Right cardiac atrium (tissue), 5 donors: ENCODE measurements around the gene SRGAP1. TPM values are rescaled to one million over a fixed set of nuclear protein-coding genes. Genes with fewer than 3 reads are reported as not detected.
"Not testable (repeated sequence)": the region's sequence is repeated elsewhere in the genome, so short reads cannot be mapped to it uniquely, and the experiment has no call there.

Experiments
- ATAC-seq, 2 donors: fragments of 200-7000 bp; cut with Tn5 transposase; one replicate each; pipeline versions ENCODE4 v1.8.0 to v1.9.1; 2020; ENCODE audit warnings: moderate library complexity in 2 of 2, mild to moderate bottlenecking in 1 of 2
- DNase-seq, 3 donors: peaks; one replicate each; pipeline ENCODE4 v3.0.0-alpha.2; 2020
- H3K27ac ChIP-seq: one replicate; pipeline ENCODE4 v1.5.1; 2013; ENCODE audit warnings: mild to moderate bottlenecking, low read length, control low read depth, moderate library complexity
- H3K27me3 ChIP-seq: one replicate; pipeline ENCODE4 v1.6.1; 2013; ENCODE audit not compliant: control insufficient read depth, insufficient read depth
- H3K4me1 ChIP-seq: one replicate; pipeline ENCODE4 v1.6.1; 2013; ENCODE audit warnings: low read length; ENCODE audit not compliant: control insufficient read depth, insufficient read depth
- H3K4me3 ChIP-seq: one replicate; pipeline ENCODE4 v1.5.1; 2013; ENCODE audit warnings: low read length, control low read depth
- H3K9me3 ChIP-seq: one replicate; pipeline ENCODE4 v1.6.1; 2013; ENCODE audit warnings: low read length; ENCODE audit not compliant: control insufficient read depth
- WGBS: extraction: QIAGEN DNeasy Blood & Tissue Kit; methylation state at CpG from one replicate; pipeline ENCODE4 v1.1.7; 2013; 5-methylcytosine and 5-hydroxymethylcytosine counted together
- intact Hi-C, 4 donors: fragments of 100-400 bp; cut with DNase I; formaldehyde crosslinking; loops; one replicate each; pipeline versions ENCODE4 v1.11.0 to v1.14.0; 2022 to 2023
- polyA plus RNA-seq: library from polyadenylated mRNA; stranded (reverse); fragments of 200-250 nt; gene quantifications from one replicate; pipeline ENCODE4 v1.2.3, GENCODE V29; 2013
- total RNA-seq, 4 donors: library from RNA; stranded (reverse); fragmentation: NEBNext Ultra II Directional; extraction: Animal tissue kit (Norgen Biotek cat#: 25700); gene quantifications; one replicate each; pipeline ENCODE4 v1.2.1, GENCODE V29; 2021
- donor health status: healthy with polysubstance abuse.
- donor health status: DM: no; HTN: yes; CAD: no.
- donor health status: DM: no; HTN: no; CAD: no.
- donor health status: DM: no; HTN: yes; CAD: no; lungs with severe emphysema.
- donor health status: DM: yes; HTN: yes; CAD: no.

SRGAP1 gene
- total and polyA plus RNA-seq, 5 donors: 1.7 to 5.5 (median 5.1) TPM

GRCh38 chr12:64099397-64099796, 254.9 kb downstream of the SRGAP1 start:
- peak in 1 of 3 donors; percentile 37 for DNase-seq
- Histone ChIP-seq H3K4me1 (no peaks in the 10 kb centered on the region), H3K4me3 (no peak overlapping the region), H3K27me3 (no peaks in the 10 kb centered on the region), H3K27ac (no peak overlapping the region), H3K9me3 (no peaks in the 10 kb centered on the region)
- 48% methylated on average over 5 of the region's 5 CpGs for WGBS
- intact Hi-C loops: no loop called here
- peak; percentile 60 to 90 for ATAC-seq

GRCh38 chr12:64102339-64102738, 257.8 kb downstream of the SRGAP1 start:
- intact Hi-C loops: no loop called here
- no peak for DNase-seq
- H3K27ac ChIP-seq: no peak overlapping the region
- no peaks in the 10 kb centered on the region for H3K4me1 ChIP-seq
- no peaks in the 10 kb centered on the region for H3K9me3 ChIP-seq
- no peaks in the 10 kb centered on the region for H3K27me3 ChIP-seq
- WGBS: 96% methylated on average over 4 of the region's 4 CpGs
- no peak for ATAC-seq
- no peak overlapping the region for H3K4me3 ChIP-seq

GRCh38 chr12:64103825-64104740, 259.6 kb downstream of the SRGAP1 start:
- Histone ChIP-seq H3K27ac (no peak overlapping the region), H3K9me3 (no peaks in the 10 kb centered on the region), H3K27me3 (no peaks in the 10 kb centered on the region), H3K4me3 (no peak overlapping the region), H3K4me1 (no peaks in the 10 kb centered on the region)
- WGBS: 94% methylated on average over 10 of the region's 10 CpGs
- intact Hi-C loops: no loop called here
- DNase-seq: no peak
- no peak for ATAC-seq

GRCh38 chr12:64105026-64105425, 260.5 kb downstream of the SRGAP1 start:
- intact Hi-C loops: no loop called here
- H3K27me3 ChIP-seq: no peaks in the 10 kb centered on the region
- no peaks in the 10 kb centered on the region for H3K9me3 ChIP-seq
- no peak overlapping the region for H3K4me3 ChIP-seq
- no peaks in the 10 kb centered on the region for H3K4me1 ChIP-seq
- DNase-seq (no peak), ATAC-seq (no peak)
- H3K27ac ChIP-seq: no peak overlapping the region
- WGBS: 93% methylated on average over 3 of the region's 3 CpGs

- 95% methylated on average over 1 of the region's 1 CpG for WGBS
- no peak for ATAC-seq
- no peak for DNase-seq
- intact Hi-C loops: no loop called here
- H3K27me3 ChIP-seq: no peaks in the 10 kb centered on the region
- H3K27ac ChIP-seq: no peak overlapping the region
- H3K4me3 ChIP-seq: no peak overlapping the region
- H3K4me1 ChIP-seq: no peaks in the 10 kb centered on the region
- H3K9me3 ChIP-seq: no peaks in the 10 kb centered on the region
These were observed 263.3 kb downstream of the SRGAP1 start for GRCh38 chr12:64107776-64108175.

GRCh38 chr12:64109706-64110105, 265.2 kb downstream of the SRGAP1 start:
- Histone ChIP-seq H3K9me3 (no peaks in the 10 kb centered on the region), H3K4me1 (no peaks in the 10 kb centered on the region), H3K27me3 (no peaks in the 10 kb centered on the region), H3K4me3 (no peak overlapping the region), H3K27ac (no peak overlapping the region)
- no peak for DNase-seq
- 86% methylated on average over 4 of the region's 4 CpGs for WGBS
- intact Hi-C loops: no loop called here
- ATAC-seq: no peak

- intact Hi-C loops: no loop called here
- no peaks in the 10 kb centered on the region for H3K27me3 ChIP-seq
- H3K4me1 ChIP-seq: no peaks in the 10 kb centered on the region
- no peaks in the 10 kb centered on the region for H3K9me3 ChIP-seq
- DNase-seq: no peak
- H3K27ac ChIP-seq: no peak overlapping the region
- ATAC-seq: no peak
- no peak overlapping the region for H3K4me3 ChIP-seq
These were observed 266.4 kb downstream of the SRGAP1 start for GRCh38 chr12:64110864-64111263.

GRCh38 chr12:64116969-64117368, 272.5 kb downstream of the SRGAP1 start:
- Histone ChIP-seq H3K27ac (no peak overlapping the region), H3K27me3 (no peaks in the 10 kb centered on the region), H3K9me3 (no peaks in the 10 kb centered on the region), H3K4me1 (no peaks in the 10 kb centered on the region), H3K4me3 (no peak overlapping the region)
- intact Hi-C loops: no loop called here
- WGBS: 96% methylated on average over 2 of the region's 2 CpGs
- DNase-seq (no peak), ATAC-seq (no peak)

- Histone ChIP-seq H3K27ac (no peak overlapping the region), H3K27me3 (no peaks in the 10 kb centered on the region), H3K4me1 (no peaks in the 10 kb centered on the region), H3K4me3 (no peak overlapping the region), H3K9me3 (no peaks in the 10 kb centered on the region)
- ATAC-seq: no peak
- intact Hi-C loops: no loop called here
- DNase-seq: no peak
These were observed 276.1 kb downstream of the SRGAP1 start for GRCh38 chr12:64120568-64120967.

GRCh38 chr12:64121086-64121485, 276.6 kb downstream of the SRGAP1 start:
- WGBS: 96% methylated on average over 3 of the region's 3 CpGs
- H3K27ac ChIP-seq, H3K9me3 ChIP-seq, intact Hi-C loops, H3K4me1 ChIP-seq, ATAC-seq, H3K27me3 ChIP-seq, DNase-seq, H3K4me3 ChIP-seq: not testable (repeated sequence)

- H3K4me1 ChIP-seq: no peaks in the 10 kb centered on the region
- no peaks in the 10 kb centered on the region for H3K27me3 ChIP-seq
- H3K27ac ChIP-seq: no peak overlapping the region
- no peaks in the 10 kb centered on the region for H3K9me3 ChIP-seq
- intact Hi-C loops: no loop called here
- no peak overlapping the region for H3K4me3 ChIP-seq
- no peak for DNase-seq
- no peak for ATAC-seq
These were observed 277.7 kb downstream of the SRGAP1 start for GRCh38 chr12:64122154-64122553.

- DNase-seq (no peak), ATAC-seq (no peak)
- Histone ChIP-seq H3K4me1 (no peaks in the 10 kb centered on the region), H3K27ac (no peak overlapping the region), H3K4me3 (no peak overlapping the region), H3K9me3 (no peaks in the 10 kb centered on the region), H3K27me3 (no peaks in the 10 kb centered on the region)
- 92% methylated on average over 2 of the region's 2 CpGs for WGBS
- intact Hi-C loops: no loop called here
These were observed 278.5 kb downstream of the SRGAP1 start for GRCh38 chr12:64122995-64123394.
